Psoas muscle (tissue), 8 donors: ENCODE results near the gene TMEM263. TPM values are rescaled to one million over a fixed set of nuclear protein-coding genes. Genes with fewer than 3 reads are reported as not detected.
"Not testable (repeated sequence)": the region's sequence is repeated elsewhere in the genome, so short reads cannot be mapped to it uniquely, and the experiment has no call there.

Source experiments
- ATAC-seq, 4 donors: fragments of 200-7000 bp; cut with Tn5 transposase; one replicate each; pipeline ENCODE4 v1.9.1; 2020; ENCODE audit warnings: moderate library complexity in 3 of 4, mild to moderate bottlenecking in 2 of 4
- DNase-seq, 2 donors: peaks; one replicate each; pipeline ENCODE4 v3.0.0-alpha.2; 2020
- H3K27ac ChIP-seq: fragments of 200-600 bp; one replicate; pipeline ENCODE4 v1.8.0; 2022
- H3K27me3 ChIP-seq, 3 donors: fragments of 200-600 bp in 1 of 3; one replicate each; pipeline versions ENCODE4 v1.6.1 to v1.8.0; 2013 to 2022; ENCODE audit warnings: low read length in 2 of 3, mild to moderate bottlenecking in 2 of 3, moderate library complexity in 1 of 3; ENCODE audit not compliant: insufficient read depth in 3 of 3
- H3K36me3 ChIP-seq, 2 donors: fragments of 200-600 bp in 1 of 2; one replicate each; pipeline versions ENCODE4 v1.6.1 to v1.8.0; 2013 to 2022; ENCODE audit warnings: low read depth in 1 of 2, mild to moderate bottlenecking in 1 of 2, moderate library complexity in 1 of 2; ENCODE audit not compliant: insufficient read depth in 1 of 2
- H3K4me1 ChIP-seq: fragments of 200-600 bp; one replicate; pipeline ENCODE4 v1.8.0; 2022
- H3K4me3 ChIP-seq: fragments of 200-600 bp; one replicate; pipeline ENCODE4 v1.8.0; 2022; ENCODE audit warnings: mild to moderate bottlenecking
- H3K9me3 ChIP-seq: fragments of 200-600 bp; one replicate; pipeline ENCODE4 v1.8.0; 2022
- CTCF ChIP-seq: fragments of 200-600 bp; IDR thresholded peaks from one replicate; pipeline ENCODE4 v1.8.0; 2022; ENCODE audit warnings: antibody characterized with exemption
- WGBS, 3 donors: extraction: QIAGEN DNeasy Blood & Tissue Kit; methylation state at CpG; one replicate each; pipeline versions ENCODE4 v1.1.6 to v1.1.7; 2013; 5-methylcytosine and 5-hydroxymethylcytosine counted together
- intact Hi-C, 2 donors: fragments of 100-400 bp; cut with DNase I; formaldehyde crosslinking; loops; one replicate each; pipeline versions ENCODE4 v1.11.0 to v1.14.2; 2022
- polyA plus RNA-seq, 3 donors: library from polyadenylated mRNA; stranded (reverse); fragments of 200-250 nt; gene quantifications; one replicate each; pipeline ENCODE4 v1.2.3, GENCODE V29; 2013
- total RNA-seq, 4 donors: library from RNA; stranded (reverse); fragmentation: NEBNext Ultra II Directional in 2 of 4; extraction: Animal tissue kit (Norgen Biotek cat#: 25700) in 2 of 4; gene quantifications; one replicate each; pipeline versions ENCODE4 v1.2.1 to v1.2.4, GENCODE V29; 2021 to 2023
- donor health status: healthy with polysubstance abuse.
- donor health status: DM: no; HTN: no; CAD: no; lungs with moderate emphysema.
- donor health status: Bipolar disorder and iron deficiency.
- donor health status: healthy.
- donor health status: DM: yes; HTN: yes; CAD: no.
- donor health status: DM: no; HTN: no; CAD: no.
- donor health status: DM: no; HTN: no; CAD: no.
- donor health status: DM: yes; HTN: yes; CAD: no.

Gene TMEM263
- total and polyA plus RNA-seq, 7 donors = 9.5 to 20.8 (median 15.5) TPM

- DNase-seq = no peak
- peaks cover 22% of the 10 kb centered on the region for H3K4me1 ChIP-seq
- WGBS, 3 donors = 42 to 59% (median 46%) methylated on average over 6 of the region's 6 CpGs
- peak overlapping the region; percentile 95 for H3K27ac ChIP-seq
- intact Hi-C loops = loop anchor here in 1 of 2 donors (2.0 kb wide), 1 partner anchor 105 kb away; the partner anchor contains the start of gene CRY1
- ATAC-seq = no peak
- TF ChIP-seq CTCF = no peak
- no peaks in the 10 kb centered on the region for H3K9me3 ChIP-seq
- H3K4me3 ChIP-seq = peak overlapping the region; percentile 92
- H3K27me3 ChIP-seq = no peaks in the 10 kb centered on the region
- H3K36me3 ChIP-seq = peaks cover 0 to 33% of the 10 kb centered on the region in 2 donors
Observed at GRCh38 chr12:106987846-106988245, 32.1 kb downstream of the TMEM263 start.

GRCh38 chr12:106994579-106995220 lies 39.0 kb downstream of the TMEM263 start:
- H3K9me3 ChIP-seq = no peaks in the 10 kb centered on the region
- H3K36me3 ChIP-seq = peaks cover 3 to 47% of the 10 kb centered on the region in 2 donors
- no peak overlapping the region for H3K27ac ChIP-seq
- no peak for TF ChIP-seq CTCF
- H3K27me3 ChIP-seq = no peaks in the 10 kb centered on the region
- ATAC-seq = no peak
- WGBS, 3 donors = 60 to 68% (median 64%) methylated on average over 2 of the region's 2 CpGs
- no peak overlapping the region for H3K4me3 ChIP-seq
- intact Hi-C loops = no loop called here
- H3K4me1 ChIP-seq = no peaks in the 10 kb centered on the region
- DNase-seq = no peak

GRCh38 chr12:106996102-106996501 lies 40.4 kb downstream of the TMEM263 start:
- DNase-seq, H3K4me1 ChIP-seq, H3K9me3 ChIP-seq, H3K4me3 ChIP-seq, intact Hi-C loops, ATAC-seq, H3K27ac ChIP-seq, H3K27me3 ChIP-seq: not testable (repeated sequence)
- 97 to 99% (median 98%) methylated on average over 5 of the region's 5 CpGs for WGBS, 3 donors
- H3K36me3 ChIP-seq = peaks cover 3 to 54% of the 10 kb centered on the region in 2 donors

- Histone ChIP-seq H3K27ac (no peak overlapping the region), H3K36me3 (peaks cover 3 to 52% of the 10 kb centered on the region in 2 donors), H3K9me3 (no peaks in the 10 kb centered on the region), H3K27me3 (no peaks in the 10 kb centered on the region), H3K4me1 (no peaks in the 10 kb centered on the region), H3K4me3 (no peak overlapping the region)
- no peak for ATAC-seq
- intact Hi-C loops = no loop called here
- 95 to 99% (median 97%) methylated on average over 1 of the region's 1 CpG for WGBS, 3 donors
- DNase-seq = no peak
- TF ChIP-seq CTCF = no peak
Observed at GRCh38 chr12:106997916-106998315, 42.2 kb downstream of the TMEM263 start.

- no peak for TF ChIP-seq CTCF
- ATAC-seq (peak; percentile 81 to 94 (median 88)), DNase-seq (peak; percentile 46 to 61)
- WGBS, 3 donors = 33 to 38% (median 33%) methylated on average over 6 of the region's 6 CpGs
- peaks cover 3 to 46% of the 10 kb centered on the region in 2 donors for H3K36me3 ChIP-seq
- peak overlapping the region; percentile 53 for H3K27ac ChIP-seq
- no peaks in the 10 kb centered on the region for H3K9me3 ChIP-seq
- H3K4me3 ChIP-seq = no peak overlapping the region
- H3K4me1 ChIP-seq = no peaks in the 10 kb centered on the region
- intact Hi-C loops = no loop called here
- H3K27me3 ChIP-seq = no peaks in the 10 kb centered on the region
Observed at GRCh38 chr12:106999446-106999845, 43.7 kb downstream of the TMEM263 start.

GRCh38 chr12:107002665-107003064 lies 47.0 kb downstream of the TMEM263 start:
- intact Hi-C loops, ATAC-seq, H3K4me3 ChIP-seq, H3K27me3 ChIP-seq, H3K27ac ChIP-seq, DNase-seq, H3K4me1 ChIP-seq, H3K9me3 ChIP-seq: not testable (repeated sequence)
- 81% methylated on average over 4 of the region's 4 CpGs for WGBS, 3 donors
- H3K36me3 ChIP-seq = peaks cover 0 to 29% of the 10 kb centered on the region in 2 donors
